HAP-1 (cell line): ENCODE data around the gene CRTC3.

Experiments
- DNase-seq, 2 experiments: peaks; one replicate each; pipeline ENCODE4 v3.0.0-alpha.2; 2016 to 2020; ENCODE audit warnings: low spot score in 2 of 2
- H3K27me3 ChIP-seq: fragments of 250-450 bp; sonication (Bioruptor Pico); 2 replicates; pipeline ENCODE4 v1.5.1; 2020; ENCODE audit warnings: low read depth, mild to moderate bottlenecking, moderate library complexity
- H3K36me3 ChIP-seq: fragments of 250-450 bp; sonication (Bioruptor Pico); replicated peaks from 2 replicates; pipeline ENCODE4 v1.5.1; 2020; ENCODE audit warnings: mild to moderate bottlenecking
- H3K4me1 ChIP-seq: fragments of 250-450 bp; sonication (Bioruptor Pico); 2 replicates; pipeline ENCODE4 v1.5.1; 2020; ENCODE audit warnings: mild to moderate bottlenecking
- H3K4me3 ChIP-seq: fragments of 250-450 bp; sonication (Bioruptor Pico); 2 replicates; pipeline ENCODE4 v1.5.1; 2020; ENCODE audit warnings: mild to moderate bottlenecking, moderate library complexity
- H3K9me3 ChIP-seq: fragments of 250-450 bp; sonication (Bioruptor Pico); 2 replicates; pipeline ENCODE4 v1.5.1; 2020; ENCODE audit warnings: mild to moderate bottlenecking, moderate library complexity
- in situ Hi-C: fragments of 300-500 bp; cut with MboI; formaldehyde crosslinking; loops from 3 replicates; pipeline ENCODE4 v1.14.3; 2020; ENCODE audit warnings: low sequenced_read_pairs, inconsistent platforms, mixed read lengths

CRTC3 gene

GRCh38 chr15:90559119-90559518, 29.4 kb downstream of the CRTC3 start:
- Histone ChIP-seq H3K4me1 (no peaks in the 10 kb centered on the region), H3K36me3 (no peaks in the 10 kb centered on the region; the same call in 1 of the 2 replicates), H3K4me3 (no peak overlapping the region), H3K9me3 (no peaks in the 10 kb centered on the region), H3K27me3 (no peaks in the 10 kb centered on the region)
- in situ Hi-C loops = no loop called here
- DNase-seq = no peak

DNA sequence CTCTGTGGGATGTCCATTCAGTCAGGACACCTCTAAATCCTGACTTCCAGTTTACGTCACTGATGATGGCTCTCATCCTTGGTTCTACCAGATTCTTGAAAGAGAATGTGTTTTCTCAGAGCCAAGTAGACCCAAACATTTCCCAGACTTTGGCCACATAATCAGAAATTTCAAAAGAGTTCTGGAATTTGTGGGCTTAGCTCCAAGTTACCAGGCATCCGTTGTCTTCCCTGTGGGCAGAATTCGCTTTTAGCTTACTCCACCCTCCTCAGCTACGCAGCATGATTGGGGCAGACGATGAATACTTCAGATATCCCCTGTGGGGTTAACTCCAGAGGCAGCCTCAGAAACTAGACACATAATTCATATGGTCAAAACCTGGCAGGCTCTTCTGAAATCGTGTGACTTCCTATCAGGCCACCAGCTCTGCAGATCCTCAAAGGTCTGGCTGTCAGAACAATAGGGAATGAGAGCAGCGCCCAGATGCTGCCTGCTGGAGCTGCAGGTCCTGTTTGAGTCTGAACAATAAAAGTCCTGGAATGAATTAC, 30.6 kb downstream of the CRTC3 start:
- no peak for DNase-seq
- Histone ChIP-seq H3K27me3 (no peaks in the 10 kb centered on the region), H3K9me3 (no peaks in the 10 kb centered on the region), H3K4me3 (no peak overlapping the region), H3K36me3 (no peaks in the 10 kb centered on the region; the same call in 1 of the 2 replicates), H3K4me1 (no peaks in the 10 kb centered on the region)
- in situ Hi-C loops = no loop called here

GRCh38 chr15:90561344-90562244, 31.9 kb downstream of the CRTC3 start:
- Histone ChIP-seq H3K4me1 (no peaks in the 10 kb centered on the region), H3K36me3 (no peaks in the 10 kb centered on the region; the same call in 1 of the 2 replicates), H3K27me3 (no peaks in the 10 kb centered on the region), H3K4me3 (no peak overlapping the region), H3K9me3 (no peaks in the 10 kb centered on the region)
- in situ Hi-C loops = no loop called here
- no peak for DNase-seq

GRCh38 chr15:90562669-90563068, 32.9 kb downstream of the CRTC3 start:
- no peaks in the 10 kb centered on the region for H3K9me3 ChIP-seq
- in situ Hi-C loops = no loop called here
- H3K4me1 ChIP-seq = no peaks in the 10 kb centered on the region
- no peak for DNase-seq
- H3K36me3 ChIP-seq = no peaks in the 10 kb centered on the region; the same call in 1 of the 2 replicates
- H3K27me3 ChIP-seq = no peaks in the 10 kb centered on the region
- H3K4me3 ChIP-seq = no peak overlapping the region

DNA sequence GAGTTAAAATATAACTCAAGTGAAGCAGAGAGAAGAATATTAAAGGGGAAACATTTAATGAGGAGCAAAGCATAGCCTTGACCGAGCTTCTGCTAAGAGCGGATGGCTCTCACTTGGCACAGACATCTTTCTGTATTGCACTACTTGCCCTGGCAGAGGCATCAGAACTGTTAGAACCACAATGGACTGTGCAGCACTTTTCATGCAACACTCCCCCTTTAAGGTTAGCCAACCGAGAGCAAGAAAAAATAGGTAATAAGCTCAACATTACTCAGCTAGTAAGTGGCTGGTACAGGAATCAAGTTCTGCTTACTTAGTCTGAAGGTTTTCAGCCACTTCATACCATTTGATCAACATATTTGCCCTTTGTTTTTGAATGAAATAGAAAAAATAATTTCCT, 33.7 kb downstream of the CRTC3 start:
- no peaks in the 10 kb centered on the region for H3K4me1 ChIP-seq
- no peaks in the 10 kb centered on the region for H3K9me3 ChIP-seq
- DNase-seq = no peak
- in situ Hi-C loops = no loop called here
- no peak overlapping the region for H3K4me3 ChIP-seq
- H3K27me3 ChIP-seq = no peaks in the 10 kb centered on the region
- H3K36me3 ChIP-seq = no peaks in the 10 kb centered on the region; the same call in 1 of the 2 replicates

DNA sequence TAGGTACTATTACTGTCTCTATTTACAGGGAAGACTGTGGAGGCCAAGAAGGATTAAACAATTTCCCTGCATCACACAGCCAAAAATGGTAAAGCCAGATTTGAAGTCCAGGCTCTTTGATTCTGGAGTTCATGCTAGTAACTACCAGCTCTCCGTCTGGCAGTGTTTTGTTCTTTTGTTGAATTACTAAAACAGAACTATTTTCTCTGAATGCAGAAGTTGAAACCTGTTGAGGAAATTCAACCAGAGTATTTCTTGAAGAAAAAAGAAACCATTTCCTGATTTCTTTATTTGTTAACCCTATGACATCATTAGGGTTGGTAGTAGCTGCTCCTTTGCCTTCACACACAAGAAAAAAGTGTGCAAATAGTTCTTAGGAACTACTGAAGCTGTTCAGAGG, 34.3 kb downstream of the CRTC3 start:
- Histone ChIP-seq H3K36me3 (no peaks in the 10 kb centered on the region; the same call in 1 of the 2 replicates), H3K4me1 (no peaks in the 10 kb centered on the region), H3K9me3 (no peaks in the 10 kb centered on the region), H3K4me3 (no peak overlapping the region), H3K27me3 (no peaks in the 10 kb centered on the region)
- in situ Hi-C loops = no loop called here
- no peak for DNase-seq

GRCh38 chr15:90564590-90564989, 34.9 kb downstream of the CRTC3 start:
- Histone ChIP-seq H3K9me3 (no peaks in the 10 kb centered on the region), H3K27me3 (no peaks in the 10 kb centered on the region), H3K36me3 (no peaks in the 10 kb centered on the region; the same call in 1 of the 2 replicates), H3K4me3 (no peak overlapping the region), H3K4me1 (no peaks in the 10 kb centered on the region)
- in situ Hi-C loops = no loop called here
- no peak for DNase-seq

GRCh38 chr15:90565866-90566265, 36.1 kb downstream of the CRTC3 start:
- in situ Hi-C loops = no loop called here
- no peaks in the 10 kb centered on the region for H3K27me3 ChIP-seq
- H3K36me3 ChIP-seq = no peaks in the 10 kb centered on the region; the same call in 1 of the 2 replicates
- DNase-seq = no peak
- H3K9me3 ChIP-seq = no peaks in the 10 kb centered on the region
- H3K4me3 ChIP-seq = no peak overlapping the region
- no peaks in the 10 kb centered on the region for H3K4me1 ChIP-seq

GRCh38 chr15:90570643-90571042, 40.9 kb downstream of the CRTC3 start:
- no peaks in the 10 kb centered on the region for H3K4me1 ChIP-seq
- H3K4me3 ChIP-seq = no peak overlapping the region
- H3K27me3 ChIP-seq = no peaks in the 10 kb centered on the region
- DNase-seq = no peak
- in situ Hi-C loops = no loop called here
- H3K36me3 ChIP-seq = no peaks in the 10 kb centered on the region
- H3K9me3 ChIP-seq = no peaks in the 10 kb centered on the region

GRCh38 chr15:90571063-90571541, 41.4 kb downstream of the CRTC3 start:
- H3K36me3 ChIP-seq = no peaks in the 10 kb centered on the region
- in situ Hi-C loops = no loop called here
- H3K4me1 ChIP-seq = no peaks in the 10 kb centered on the region
- H3K9me3 ChIP-seq = no peaks in the 10 kb centered on the region
- H3K27me3 ChIP-seq = no peaks in the 10 kb centered on the region
- DNase-seq = no peak
- no peak overlapping the region for H3K4me3 ChIP-seq

DNA sequence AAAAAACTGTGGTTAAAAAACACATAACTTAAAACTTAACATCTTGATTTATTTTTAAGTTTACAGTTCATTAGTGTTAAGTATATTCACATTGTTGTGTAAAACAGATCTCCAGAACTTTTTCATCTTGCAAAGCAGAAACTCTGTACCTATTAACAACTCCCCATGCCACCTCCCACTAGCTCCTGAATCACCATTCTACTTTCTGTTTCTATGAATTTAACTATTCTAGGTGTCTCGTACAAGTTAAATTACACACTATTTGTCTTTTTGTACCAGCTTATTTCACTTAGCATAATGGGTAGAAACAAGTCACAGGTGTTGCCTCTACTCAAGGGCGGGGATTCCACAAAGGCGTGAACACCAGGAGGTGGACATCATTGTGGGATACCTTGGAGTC, 43.2 kb downstream of the CRTC3 start:
- Histone ChIP-seq H3K27me3 (no peaks in the 10 kb centered on the region), H3K9me3 (no peaks in the 10 kb centered on the region), H3K4me3 (no peak overlapping the region), H3K36me3 (no peaks in the 10 kb centered on the region), H3K4me1 (0 out of 2 replicates have a peak, but pooled peaks cover 2% of the 10 kb centered on the region)
- no peak for DNase-seq
- in situ Hi-C loops = no loop called here

- no peaks in the 10 kb centered on the region for H3K27me3 ChIP-seq
- H3K9me3 ChIP-seq = no peaks in the 10 kb centered on the region
- 0 out of 2 replicates have a peak, but pooled peaks cover 2% of the 10 kb centered on the region for H3K4me1 ChIP-seq
- in situ Hi-C loops = no loop called here
- no peak overlapping the region for H3K4me3 ChIP-seq
- no peaks in the 10 kb centered on the region for H3K36me3 ChIP-seq
- peak; percentile 33 to 46 for DNase-seq
Measured at GRCh38 chr15:90576711-90577389, 47.1 kb downstream of the CRTC3 start.

DNA sequence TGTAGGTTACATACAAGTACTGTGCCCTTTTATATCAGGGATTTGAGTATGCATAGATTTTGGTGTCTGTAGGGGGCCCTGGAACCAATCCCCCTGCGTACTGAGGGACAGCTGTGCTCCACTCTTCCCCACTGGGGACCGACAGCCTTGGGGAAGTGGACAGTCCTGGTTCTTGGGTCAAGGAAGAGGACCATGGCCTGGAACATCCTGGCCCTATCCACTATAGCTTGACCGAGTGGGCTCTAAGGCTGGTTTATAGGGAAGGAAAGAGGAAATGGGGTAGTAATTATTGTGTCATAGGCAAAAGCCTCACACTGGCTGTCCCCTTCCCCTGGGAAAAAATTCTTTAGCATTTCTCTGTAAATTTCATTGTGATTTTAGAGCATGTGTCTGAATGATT, 49.5 kb downstream of the CRTC3 start:
- no peaks in the 10 kb centered on the region for H3K27me3 ChIP-seq
- no peaks in the 10 kb centered on the region for H3K36me3 ChIP-seq
- H3K4me3 ChIP-seq = no peak overlapping the region
- in situ Hi-C loops = no loop called here
- no peaks in the 10 kb centered on the region for H3K9me3 ChIP-seq
- peaks cover 22% of the 10 kb centered on the region for H3K4me1 ChIP-seq
- DNase-seq = no peak

GRCh38 chr15:90580099-90580498, 50.4 kb downstream of the CRTC3 start:
- DNase-seq = no peak
- in situ Hi-C loops = no loop called here
- Histone ChIP-seq H3K4me3 (no peak overlapping the region), H3K4me1 (peaks cover 24% of the 10 kb centered on the region), H3K9me3 (no peaks in the 10 kb centered on the region), H3K36me3 (no peaks in the 10 kb centered on the region), H3K27me3 (no peaks in the 10 kb centered on the region)
